Limb (tissue), 2 donors: ENCODE data around the gene CUTC.
"Not testable (repeated sequence)": the region's sequence is repeated elsewhere in the genome, so short reads cannot be mapped to it uniquely, and the experiment has no call there.

Source experiments
- DNase-seq, 2 donors: peaks; one replicate each; pipeline ENCODE4 v3.0.0-alpha.2; 2016; ENCODE audit errors: extremely low spot score in 2 of 2

CUTC gene

GRCh38 chr10:99742701-99743100 lies 10.7 kb downstream of the CUTC start:
- DNase-seq, result no peak

- DNase-seq, result no peak
Observed at GRCh38 chr10:99743841-99744240, 11.8 kb downstream of the CUTC start.

GRCh38 chr10:99746166-99746565 lies 14.1 kb downstream of the CUTC start:
- DNase-seq, result not testable (repeated sequence)

- DNase-seq, result no peak
Observed at GRCh38 chr10:99748823-99749451, 16.9 kb downstream of the CUTC start.

- no peak for DNase-seq
Observed at GRCh38 chr10:99750641-99751040, 18.6 kb downstream of the CUTC start.

GRCh38 chr10:99754670-99755069 lies 22.6 kb downstream of the CUTC start:
- DNase-seq, result no peak

GRCh38 chr10:99756159-99756558 lies 24.1 kb downstream of the CUTC start:
- DNase-seq, result no peak

GRCh38 chr10:99758211-99758891 lies 26.3 kb downstream of the CUTC start:
- no peak for DNase-seq

GRCh38 chr10:99760321-99760720 lies 28.3 kb downstream of the CUTC start:
- no peak for DNase-seq

- no peak for DNase-seq
Observed at GRCh38 chr10:99761365-99761764, 29.3 kb downstream of the CUTC start.

GRCh38 chr10:99765672-99766301 lies 33.8 kb downstream of the CUTC start:
- no peak for DNase-seq

- DNase-seq, result no peak
Observed at GRCh38 chr10:99766302-99766681, 34.3 kb downstream of the CUTC start.

GRCh38 chr10:99767901-99768300 lies 35.9 kb downstream of the CUTC start:
- DNase-seq, result no peak

GRCh38 chr10:99768556-99768955 lies 36.5 kb downstream of the CUTC start:
- DNase-seq, result no peak

GRCh38 chr10:99769706-99770105 lies 37.7 kb downstream of the CUTC start:
- no peak for DNase-seq

GRCh38 chr10:99770408-99771045 lies 38.5 kb downstream of the CUTC start:
- DNase-seq, result no peak

GRCh38 chr10:99775850-99776249 lies 43.8 kb downstream of the CUTC start:
- no peak for DNase-seq

- DNase-seq, result no peak
Observed at GRCh38 chr10:99777918-99778714, 46.1 kb downstream of the CUTC start.

GRCh38 chr10:99779335-99779734 lies 47.3 kb downstream of the CUTC start:
- DNase-seq, result no peak

- DNase-seq, result no peak
Observed at GRCh38 chr10:99781734-99782429, 49.8 kb downstream of the CUTC start.
